Spleen (tissue), 7 donors: ENCODE results near the gene LENEP.

ENCODE experiments used
- CTCF ChIP-seq, 11 experiments: fragments of 200-600 bp in 7 of 11; fragments of 450-650 bp in 4 of 11; sonication (generic) in 4 of 11; IDR thresholded peaks in 8 of 11; conservative IDR thresholded peaks in 3 of 11; 1 replicate in 7 of 11; 2 replicates in 4 of 11; pipeline versions ENCODE4 v1.4.0 to v1.8.0; 2016 to 2021; ENCODE audit warnings: antibody characterized with exemption in 11 of 11, inconsistent platforms in 4 of 11, mild to moderate bottlenecking in 1 of 11
- POLR2A ChIP-seq, 3 donors: fragments of 450-650 bp; IDR thresholded peaks; one replicate each; pipeline ENCODE4 v1.5.1; 2017; ENCODE audit warnings: antibody characterized with exemption in 3 of 3, mild to moderate bottlenecking in 1 of 3
- donor health status: DM: no; HTN: no; CAD: no; lungs with moderate emphysema.
- donor health status: DM: no; HTN: no; CAD: no.
- donor health status: DM: no; HTN: no; CAD: no.

GRCh38 chr1:155010211-155010918, 17.0 kb downstream of the LENEP start:
- TF ChIP-seq POLR2A (IDR thresholded peaks at IDR 0.05) (no peak), CTCF (IDR thresholded peaks at IDR 0.05 in 8 of 11, conservative IDR thresholded peaks at IDR 0.05 in 3 of 11) (no peak)
